Measurements from ENCODE around the gene FBXW11.
"Not testable (repeated sequence)": the region's sequence is repeated elsewhere in the genome, so short reads cannot be mapped to it uniquely, and the experiment has no call there.

FBXW11 gene

DNA sequence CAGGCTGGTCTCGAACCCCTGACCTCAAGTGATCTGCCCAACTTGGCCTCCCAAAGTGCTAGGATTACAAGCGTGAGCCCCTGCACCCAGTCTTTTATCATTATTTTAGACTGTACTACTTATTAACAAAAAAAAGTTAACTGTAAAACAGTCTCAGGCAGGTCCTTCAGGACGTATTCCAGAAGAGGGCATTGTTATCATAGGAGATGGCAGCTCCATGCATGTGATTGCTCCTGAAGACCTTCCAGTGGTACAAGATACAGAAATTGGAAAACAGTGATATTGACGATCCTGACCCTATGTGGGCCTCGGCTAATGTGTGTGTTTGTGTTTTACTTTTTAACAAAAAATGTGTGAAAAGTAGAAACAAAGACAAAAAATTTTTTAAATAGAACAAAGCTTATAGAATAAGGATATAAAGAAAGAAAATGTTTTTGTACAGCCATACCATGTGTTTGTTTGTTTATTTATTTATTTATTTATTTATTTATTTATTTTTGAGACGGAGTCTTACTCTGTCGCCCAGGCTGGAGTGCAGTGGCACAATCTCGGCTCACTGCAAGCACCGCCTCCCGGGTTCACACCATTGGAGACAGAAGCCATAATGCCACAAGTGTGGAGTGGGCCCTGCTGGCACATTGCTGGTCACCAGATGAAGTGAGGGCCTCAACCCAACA is 13.8 kb upstream of the FBXW11 start:
- not testable (repeated sequence) for DNase-seq (ENCODE audit: low read depth in 3 of 3)

DNA sequence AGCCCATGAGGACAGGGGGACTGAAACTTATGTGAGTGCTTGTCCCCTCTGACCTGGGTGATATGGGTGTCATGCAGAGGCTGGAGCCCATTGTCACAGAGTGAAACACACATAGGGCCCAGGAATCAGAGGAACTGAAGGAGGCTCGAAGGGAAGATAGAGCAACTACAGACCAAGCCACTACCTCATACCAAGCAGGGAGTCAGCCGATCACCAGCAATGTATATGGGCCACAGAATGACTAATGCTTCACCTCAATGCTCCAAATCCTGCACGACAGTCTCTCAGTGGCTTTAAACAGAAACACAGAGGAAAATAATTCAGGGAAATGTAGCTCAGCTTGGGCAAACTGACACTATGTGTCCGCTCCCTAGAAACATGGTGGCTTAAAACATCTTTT is 8.9 kb upstream of the FBXW11 start:
- DNase-seq (ENCODE audit: low read depth in 3 of 3): no peak

DNA sequence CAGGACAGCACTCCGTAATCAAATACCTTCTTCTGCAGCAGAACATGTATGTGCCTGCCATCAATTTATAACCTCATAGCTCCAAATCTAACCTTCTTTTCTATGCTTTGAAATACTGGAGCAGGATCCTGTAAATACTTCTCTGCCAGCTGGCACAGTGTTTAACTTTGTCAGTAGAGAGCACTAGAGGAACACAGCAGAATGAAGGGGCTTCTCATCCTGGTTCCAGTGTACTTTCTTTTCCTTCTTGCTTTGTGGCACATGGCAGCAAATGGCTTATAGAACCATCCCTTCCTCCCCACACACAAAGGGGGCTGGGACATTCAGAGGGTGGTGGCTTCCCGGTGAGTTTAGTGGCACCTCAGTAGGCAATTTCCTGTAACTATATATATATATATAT is 3.8 kb upstream of the FBXW11 start:
- DNase-seq (ENCODE audit: low read depth in 3 of 3): no peak

DNA sequence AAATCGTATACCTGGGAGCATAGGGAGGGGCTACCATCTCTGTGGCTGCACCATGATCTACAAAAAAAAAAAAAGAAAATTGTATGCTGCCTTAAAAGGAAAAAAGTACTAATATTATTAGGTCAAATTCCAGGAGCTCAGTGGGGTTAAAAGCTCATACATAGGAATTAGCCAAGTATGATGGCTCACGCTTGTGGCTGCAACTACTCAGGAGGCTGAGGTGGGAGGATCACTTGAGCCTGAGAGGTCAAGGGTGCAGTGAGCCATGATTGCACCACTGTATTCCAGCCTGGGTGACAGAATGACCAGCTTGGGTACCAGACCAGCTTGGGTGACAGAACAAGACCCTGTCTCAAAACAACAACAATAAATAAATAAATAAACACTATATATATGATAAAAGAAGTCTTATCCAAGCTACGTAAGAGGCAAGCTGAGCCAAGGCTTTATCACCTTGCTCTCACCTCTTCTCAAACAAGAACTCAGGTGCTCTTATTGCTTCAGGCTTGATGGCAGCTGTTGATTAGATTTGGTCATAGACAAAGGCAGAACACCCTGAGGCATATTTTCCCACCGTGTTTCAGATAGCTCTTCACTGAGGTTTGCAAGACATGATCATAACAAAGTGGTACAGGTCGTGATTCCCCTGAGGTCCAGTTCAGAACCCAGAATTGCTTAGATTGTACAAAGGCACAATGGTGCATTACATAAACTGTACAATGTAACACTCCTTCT is 3.3 kb upstream of the FBXW11 start:
- no peak for DNase-seq (ENCODE audit: low read depth in 3 of 3)

DNA sequence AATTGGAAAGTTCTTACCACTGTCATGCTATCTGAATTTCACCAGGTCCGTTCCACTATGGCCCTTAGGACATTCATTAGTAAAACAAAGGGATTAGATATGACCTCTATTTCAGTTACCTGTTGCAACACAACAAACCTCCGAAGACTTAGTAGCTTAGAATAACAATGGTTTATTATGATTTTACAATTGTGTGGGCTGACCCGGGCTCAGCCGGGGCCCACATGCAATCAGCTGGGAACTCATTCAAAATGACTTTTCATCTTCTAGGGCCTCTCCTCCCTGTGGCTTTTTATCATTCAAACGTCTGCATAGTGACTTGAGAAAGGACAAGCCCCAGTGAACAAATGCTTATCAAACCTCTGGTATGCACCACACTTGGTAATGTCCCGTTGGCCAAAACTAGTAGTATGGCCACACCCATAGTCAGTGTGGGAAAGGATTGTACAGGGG is 2.3 kb upstream of the FBXW11 start:
- DNase-seq (ENCODE audit: low read depth in 3 of 3): no peak

DNA sequence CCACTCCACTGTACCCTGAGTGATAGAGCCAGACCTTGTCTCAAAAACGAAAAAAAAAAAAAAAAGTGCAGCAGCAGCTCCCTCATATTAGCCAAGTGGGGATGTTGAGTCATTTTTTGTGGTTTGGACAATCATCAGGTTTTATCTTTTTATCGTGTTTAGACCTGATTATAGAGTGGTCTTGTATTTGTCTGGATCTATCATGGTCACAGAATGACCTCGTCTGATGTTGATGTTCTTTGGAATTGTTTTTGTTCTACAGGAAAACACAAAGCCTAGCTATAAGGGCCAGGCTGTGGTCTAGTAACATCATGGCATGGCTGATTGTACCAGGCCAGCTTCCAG is 1.6 kb upstream of the FBXW11 start:
- no peak for DNase-seq (ENCODE audit: low read depth in 3 of 3)

DNA sequence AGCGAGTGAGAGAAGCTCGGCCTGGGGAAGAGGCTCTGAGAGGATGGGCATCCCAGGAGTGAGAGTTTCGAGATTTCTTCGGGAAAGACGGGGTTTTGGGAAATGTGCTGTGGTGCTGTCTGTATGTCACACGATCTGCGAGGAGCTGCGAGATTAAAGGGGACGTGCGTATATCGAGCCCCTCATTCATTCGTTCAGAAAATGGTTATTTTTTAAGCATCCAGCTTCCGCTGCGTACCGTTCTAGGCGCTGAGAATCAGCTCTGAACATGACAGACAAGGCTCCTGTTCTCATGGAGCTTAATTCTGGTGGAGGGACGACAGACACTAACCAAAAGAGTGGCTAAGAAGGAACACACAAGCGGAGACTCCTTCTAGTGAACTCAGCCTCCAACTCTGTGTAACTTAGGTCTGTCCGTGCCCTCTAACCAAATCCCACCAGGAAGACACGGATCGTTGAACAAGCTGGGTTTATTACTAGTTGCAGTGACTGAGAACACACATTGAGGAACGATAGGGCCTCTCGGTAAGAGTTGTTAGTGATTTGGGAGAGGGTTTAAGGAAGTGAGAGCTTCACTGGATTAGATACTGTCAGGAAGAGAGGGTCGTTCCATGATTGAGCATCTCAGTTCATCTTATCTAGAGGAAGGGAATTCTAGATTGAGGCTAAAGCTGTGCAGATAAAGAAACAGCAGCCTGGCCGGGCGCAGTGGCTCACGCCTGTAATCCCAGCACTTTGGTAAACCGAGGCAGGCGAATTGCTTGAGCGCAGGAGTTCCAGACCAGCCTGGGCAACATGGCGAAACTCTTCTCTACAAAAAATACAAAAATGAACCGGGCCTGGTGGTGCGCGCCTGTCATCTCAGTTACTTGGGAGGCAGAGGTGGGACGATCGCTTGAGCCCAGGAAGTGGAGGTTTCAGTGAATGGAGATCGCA is 1.0 kb upstream of the FBXW11 start:
- no peak for DNase-seq (ENCODE audit: low read depth in 3 of 3)

DNA sequence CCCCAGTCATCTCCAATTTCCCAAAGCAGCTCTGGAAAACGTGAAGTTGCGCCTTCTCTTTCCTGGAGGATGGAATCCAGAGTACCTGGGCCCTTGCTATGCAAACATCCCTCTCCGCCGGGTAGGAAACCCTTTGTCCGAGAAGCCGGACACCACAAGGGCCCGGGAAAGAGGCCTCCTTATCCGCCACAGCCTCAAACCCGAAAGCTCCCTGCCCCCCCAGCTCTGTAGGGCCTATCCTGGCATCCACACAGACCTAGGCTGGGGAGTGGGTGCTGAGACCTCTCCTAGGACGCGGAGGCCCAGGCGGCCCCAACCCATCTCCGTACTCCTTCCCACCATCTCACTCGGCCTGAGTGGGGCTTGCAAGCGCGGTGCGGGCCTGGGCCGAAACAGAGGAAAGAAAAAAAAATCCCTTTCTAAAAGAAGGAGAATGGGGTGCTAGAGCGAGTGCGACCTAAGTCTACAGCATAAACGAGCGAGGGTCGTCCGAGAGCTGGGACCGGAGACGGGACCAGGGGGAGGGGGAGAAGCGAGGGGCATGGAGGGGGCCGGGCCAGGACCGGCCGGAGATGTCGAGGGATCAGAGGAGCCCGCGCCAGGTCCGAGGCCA is 624 bp downstream of the FBXW11 start:
- peak in 1 of 3 donors; percentile 5 for DNase-seq (ENCODE audit: low read depth in 3 of 3)

DNA sequence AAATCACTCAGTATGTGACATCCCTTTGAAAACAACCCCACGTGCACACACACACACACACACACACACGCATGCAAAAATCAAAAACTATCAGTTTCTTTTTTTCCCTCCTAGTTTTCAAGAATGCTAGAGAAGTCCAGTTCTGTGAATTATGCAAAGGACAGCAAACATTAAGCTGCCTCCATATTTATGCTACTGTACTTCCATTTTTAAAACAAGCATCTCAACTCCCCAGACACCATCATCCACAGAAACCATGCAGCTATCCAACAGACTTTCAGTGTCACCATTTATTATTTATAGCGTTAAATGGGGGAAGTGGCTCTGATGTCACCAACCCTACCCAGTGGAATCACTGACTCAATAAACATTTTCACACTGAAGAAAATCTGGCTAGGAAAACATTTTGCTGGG is 1.6 kb downstream of the FBXW11 start:
- DNase-seq (ENCODE audit: low read depth in 3 of 3): peak in 2 of 3 donors; percentile 9 to 19

DNA sequence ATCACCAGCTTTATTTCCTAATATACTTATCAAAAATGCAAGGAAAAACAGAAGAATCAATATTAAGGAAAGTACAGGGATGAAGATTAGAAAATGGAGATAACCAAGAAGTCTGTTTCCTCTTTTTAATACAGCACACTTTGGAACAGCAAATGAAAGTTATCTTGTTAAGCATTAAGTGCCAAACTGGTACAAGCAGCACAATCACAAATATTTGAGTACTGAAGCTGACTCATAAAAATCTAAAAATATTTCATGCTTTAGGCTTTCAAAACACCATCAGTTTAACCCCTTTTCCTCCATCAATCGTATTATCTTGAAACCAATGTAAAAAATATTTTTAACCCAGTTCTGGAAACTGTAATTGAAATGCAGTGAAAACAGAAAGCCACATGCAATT is 2.7 kb downstream of the FBXW11 start:
- DNase-seq (ENCODE audit: low read depth in 3 of 3): no peak

DNA sequence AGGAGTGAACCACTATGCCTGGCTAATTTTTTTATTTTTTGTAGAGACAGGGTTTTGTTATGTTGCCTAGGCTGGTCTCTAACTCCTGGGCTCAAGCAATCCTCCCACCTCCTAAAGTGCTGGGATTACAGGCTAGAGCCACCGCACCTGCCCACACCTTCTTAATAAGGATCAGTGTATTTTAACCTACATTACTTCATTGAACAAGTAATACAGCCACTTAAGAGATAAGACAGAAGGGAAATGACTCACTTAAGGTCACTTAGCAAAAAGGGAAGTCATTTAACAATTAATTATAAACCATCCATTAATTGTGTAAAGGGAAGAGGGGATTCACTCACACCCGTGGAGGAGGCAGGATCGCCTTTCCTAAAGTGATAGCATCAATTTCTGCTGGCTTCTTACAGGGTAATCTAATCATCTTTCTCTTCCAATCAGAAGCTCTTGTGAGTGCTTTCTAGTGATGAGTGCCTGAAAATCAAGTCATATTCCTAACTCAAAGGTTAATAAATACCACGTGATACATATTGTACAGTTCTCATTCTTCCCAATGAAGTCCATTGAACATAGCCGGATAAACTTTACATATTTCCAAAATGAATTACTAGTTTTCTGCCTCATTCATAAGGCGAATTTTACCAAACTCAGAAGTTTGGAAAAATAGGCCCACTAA is 3.5 kb downstream of the FBXW11 start:
- DNase-seq (ENCODE audit: low read depth in 3 of 3): no peak

DNA sequence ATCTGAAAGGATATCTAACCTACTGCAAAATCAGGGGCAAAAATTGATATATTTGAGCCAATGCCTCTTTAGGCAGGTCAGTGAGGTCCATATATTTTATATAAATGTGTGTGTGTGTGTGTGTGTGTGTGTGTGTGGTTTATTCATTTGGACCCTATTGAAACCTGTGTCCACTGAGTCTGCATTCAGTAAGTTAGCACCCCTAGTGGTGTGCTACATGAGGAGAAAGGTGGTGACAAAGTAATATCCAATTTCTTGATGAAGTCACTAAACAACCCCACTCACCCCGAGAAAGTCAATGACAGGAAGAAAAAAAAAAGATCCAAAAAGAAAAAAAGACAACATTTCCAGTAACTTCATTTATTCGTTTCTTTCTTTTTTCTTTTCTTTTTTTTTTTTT is 4.1 kb downstream of the FBXW11 start:
- DNase-seq (ENCODE audit: low read depth in 3 of 3): no peak

DNA sequence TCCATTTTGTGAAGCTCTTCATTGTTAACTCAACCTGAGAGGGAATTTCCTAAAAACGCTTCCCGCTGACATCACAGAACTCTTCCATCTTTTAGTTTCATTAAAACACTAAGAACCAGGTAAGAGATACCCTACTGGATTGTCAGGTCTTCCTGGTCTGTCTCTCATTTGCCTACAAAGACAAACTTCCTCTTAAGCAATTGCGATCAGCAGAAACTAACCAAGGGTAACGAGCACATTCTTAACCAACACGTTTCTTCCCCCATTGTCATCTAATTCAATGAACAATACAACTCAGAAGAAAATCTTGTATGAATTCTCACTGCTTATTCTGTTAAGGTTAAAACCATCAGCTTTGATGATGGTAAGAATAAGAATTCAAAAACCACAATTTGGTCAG is 6.6 kb downstream of the FBXW11 start:
- no peak for DNase-seq (ENCODE audit: low read depth in 3 of 3)

DNA sequence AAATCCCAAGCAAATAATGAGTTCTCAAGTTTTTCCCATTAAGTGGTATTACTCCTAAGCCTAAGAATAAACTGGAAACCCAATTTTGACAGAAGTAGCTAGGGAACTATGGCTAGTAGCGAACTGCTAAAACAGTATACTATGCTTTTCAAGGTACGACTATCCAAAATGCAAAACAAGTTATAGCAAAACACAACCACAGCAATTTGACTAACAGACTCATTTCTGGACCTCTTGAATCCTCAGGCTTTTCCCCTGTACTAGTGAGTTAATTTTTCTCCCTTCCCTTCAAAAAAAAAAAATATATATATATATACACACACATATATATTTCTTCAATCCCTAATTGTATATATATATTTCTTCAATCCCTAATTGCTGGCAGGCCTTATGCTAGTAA is 7.3 kb downstream of the FBXW11 start:
- no peak for DNase-seq (ENCODE audit: low read depth in 3 of 3)

DNA sequence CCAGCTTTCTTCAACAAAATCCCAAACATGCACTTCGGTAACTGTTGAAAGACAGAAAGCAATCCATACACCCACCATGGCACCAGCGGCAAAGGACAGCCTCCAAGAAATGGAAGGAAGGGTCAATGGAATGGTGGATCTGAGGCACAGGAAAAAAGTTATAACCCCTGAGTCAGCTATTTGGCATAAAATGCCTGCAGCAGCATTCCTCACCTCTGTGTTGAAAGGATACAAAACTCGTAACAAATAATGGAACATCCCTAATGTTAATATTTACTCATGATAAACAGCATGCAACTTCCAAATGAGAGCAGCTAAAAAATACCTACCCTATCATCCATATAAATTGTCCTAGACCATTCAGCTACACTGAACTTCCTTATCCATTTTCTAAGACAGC is 9.4 kb downstream of the FBXW11 start:
- no peak for DNase-seq (ENCODE audit: low read depth in 3 of 3)

DNA sequence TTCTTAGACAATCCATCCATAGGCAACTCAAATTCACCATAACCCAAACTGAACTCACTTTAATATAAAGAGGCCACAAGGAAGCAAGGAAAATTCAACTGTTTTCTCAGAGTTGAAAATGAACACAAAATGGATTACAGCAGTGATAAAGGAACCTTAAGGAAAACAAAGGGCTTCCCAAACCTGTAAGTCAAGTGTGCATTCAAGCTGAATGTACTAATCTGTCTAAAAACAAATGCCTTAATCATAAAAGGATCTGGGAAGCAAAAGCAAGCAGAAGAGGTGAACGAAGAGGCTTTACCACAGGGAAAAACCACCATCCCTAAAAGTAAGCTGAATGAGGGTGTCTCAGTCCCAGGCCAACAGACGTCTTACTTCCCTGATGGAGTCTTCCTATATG is 13.6 kb downstream of the FBXW11 start:
- DNase-seq (ENCODE audit: low read depth in 3 of 3): no peak

DNA sequence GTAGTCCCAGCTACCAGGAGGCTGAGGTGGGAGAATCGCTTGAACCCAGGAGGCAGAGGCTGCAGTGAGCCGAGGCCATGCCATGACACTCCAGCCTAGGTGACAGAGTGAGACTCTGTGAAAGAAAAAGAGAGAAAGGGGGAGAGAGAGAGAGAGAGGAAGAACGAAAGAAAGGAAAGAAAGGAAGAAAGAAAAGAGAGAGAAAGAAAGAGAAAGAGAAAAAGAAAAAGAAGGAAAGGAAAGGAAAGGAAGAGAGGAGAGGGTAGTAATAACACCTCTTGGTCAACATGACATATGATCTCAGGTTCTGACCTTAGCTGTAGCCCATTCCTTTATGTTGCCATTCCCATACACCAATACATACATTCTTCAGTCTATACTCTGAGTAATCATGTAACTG is 14.1 kb downstream of the FBXW11 start:
- DNase-seq (ENCODE audit: low read depth in 3 of 3): no peak

DNA sequence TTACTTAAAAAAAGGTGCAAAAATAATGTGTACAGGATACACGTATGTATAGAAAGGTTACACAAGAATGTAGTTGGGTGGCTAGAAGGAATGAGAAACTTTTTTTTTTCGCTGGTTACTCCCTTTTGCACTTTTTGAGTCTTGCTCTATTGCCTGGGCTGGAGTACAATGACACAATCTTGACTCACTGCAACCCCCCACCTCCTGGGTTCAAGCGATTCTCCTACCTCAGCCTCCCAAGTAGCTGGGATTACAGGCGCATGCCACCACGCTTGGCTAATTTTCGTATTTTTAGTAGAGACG is 15.8 kb downstream of the FBXW11 start:
- no peak for DNase-seq (ENCODE audit: low read depth in 3 of 3)

DNA sequence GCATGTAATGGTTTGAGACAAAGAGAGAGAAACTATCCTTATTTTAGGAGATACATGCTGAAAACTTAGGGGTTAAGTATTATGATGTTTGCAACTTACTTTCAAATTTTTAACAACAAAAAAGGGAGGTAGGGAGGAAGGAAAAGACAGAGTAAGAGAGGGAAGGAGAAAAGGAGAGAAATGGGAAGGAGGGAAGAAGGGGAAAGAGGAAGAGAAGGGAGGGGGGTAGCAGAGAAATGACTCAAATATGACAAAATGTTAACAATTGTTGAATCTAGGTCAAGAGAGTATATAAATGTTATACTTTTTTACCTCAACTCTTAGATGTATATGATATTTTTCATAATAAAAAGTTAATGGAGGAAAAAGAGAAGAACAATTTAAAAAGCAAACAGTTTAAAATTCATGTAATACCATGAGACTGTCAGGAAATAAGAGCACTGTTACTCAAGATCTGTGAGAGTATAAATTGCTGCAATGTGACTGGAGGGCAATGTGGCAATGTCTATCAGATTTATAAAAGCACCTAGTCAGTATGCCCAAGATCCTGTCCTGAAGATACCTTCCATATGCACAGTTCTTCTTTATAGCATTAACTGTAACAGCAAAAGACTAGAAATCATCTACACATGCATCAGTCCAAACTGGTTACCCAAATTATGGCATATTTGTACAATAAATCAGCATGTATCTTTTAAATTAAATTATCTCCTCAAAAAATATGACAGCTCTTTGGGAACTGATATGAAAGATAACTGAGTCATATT is 16.3 kb downstream of the FBXW11 start:
- DNase-seq (ENCODE audit: low read depth in 3 of 3): no peak

DNA sequence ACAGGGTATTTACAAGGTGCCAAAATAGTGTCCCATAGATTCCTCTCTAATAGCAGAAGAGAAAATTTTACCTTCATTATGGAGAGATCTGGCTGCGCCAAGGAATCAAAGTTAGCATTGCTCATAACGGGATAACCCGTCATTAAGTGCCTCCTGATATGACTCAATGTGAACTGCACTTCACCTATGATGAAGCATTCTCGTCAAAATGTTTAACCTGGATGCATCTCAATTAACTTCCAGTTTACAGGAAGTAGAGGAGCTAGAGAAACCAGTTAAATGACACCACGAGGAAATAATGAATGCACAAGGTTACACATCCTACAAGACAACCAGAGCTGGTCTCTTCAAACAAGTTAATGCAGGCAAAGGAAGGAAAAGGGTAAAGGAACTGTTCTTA is 17.2 kb downstream of the FBXW11 start:
- no peak for DNase-seq (ENCODE audit: low read depth in 3 of 3)

DNA sequence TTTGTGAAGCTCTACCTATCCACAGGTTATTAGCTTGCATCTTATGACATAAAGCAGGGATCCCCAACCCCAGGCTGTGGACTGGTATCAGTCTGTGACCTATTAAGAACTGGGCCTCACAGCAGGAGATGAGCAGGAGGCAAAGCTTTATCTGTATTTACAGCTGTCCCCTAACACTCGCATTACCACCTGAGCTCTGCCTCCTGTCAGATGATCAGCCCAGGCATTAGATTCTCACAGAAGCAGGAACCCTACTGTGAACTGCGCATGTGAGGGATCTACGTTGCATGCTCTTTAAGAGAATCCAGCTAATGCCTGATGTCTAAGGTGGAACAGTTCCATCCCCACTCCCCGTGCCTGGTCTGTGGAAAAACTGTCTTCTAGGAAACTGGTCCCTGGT is 19.7 kb downstream of the FBXW11 start:
- DNase-seq (ENCODE audit: low read depth in 3 of 3): no peak

Data from stimulated activated CD4-positive, alpha-beta T cell treated with anti-CD3 and anti-CD28 coated beads, TNF-alpha, amount 100 ng/mL, for 48 hours (primary cell).